Measurements from ENCODE around the gene DNER. TPM values are rescaled to one million over a fixed set of nuclear protein-coding genes. Genes with fewer than 3 reads are reported as not detected.
A peak's percentile ranks its signal among the peaks of the same experiment; 100 is the strongest.

Gene DNER
- total RNA-seq, 4 donors from 2014 or later, result 8.9 to 29.4 (median 19.5) TPM

DNA sequence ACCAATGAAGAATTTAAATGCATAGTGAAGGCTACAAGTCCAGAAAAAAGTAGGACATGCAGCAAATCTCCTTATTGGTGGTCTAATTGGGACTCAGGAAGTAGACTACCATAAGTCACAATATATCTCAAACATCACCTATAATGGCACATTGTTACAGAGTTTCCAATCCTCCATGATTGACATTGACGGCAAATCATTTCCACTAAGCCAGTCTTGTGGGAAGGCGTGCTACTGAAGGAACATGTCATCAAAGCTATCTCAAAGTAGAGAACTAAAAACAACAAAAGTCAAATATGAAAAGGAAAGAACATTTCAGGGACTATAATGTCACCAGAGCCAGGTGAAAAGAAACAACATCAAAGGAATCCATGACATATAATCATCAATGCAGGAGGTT is 276.9 kb downstream of the DNER start:
- 96% methylated on average over 2 of the region's 2 CpGs for WGBS
- Histone ChIP-seq H3K4me3 (no peak overlapping the region), H3K36me3 (no peaks in the 10 kb centered on the region), H3K4me1 (no peaks in the 10 kb centered on the region), H3K27me3 (no peaks in the 10 kb centered on the region), H3K27ac (no peak overlapping the region), H3K9me3 (no peaks in the 10 kb centered on the region)
- no peak for DNase-seq (ENCODE audit: low spot score in 2 of 2)
- no peak for TF ChIP-seq EP300 (IDR thresholded peaks at IDR 0.05)
- no peak for TF ChIP-seq POLR2A (IDR thresholded peaks at IDR 0.05)
- TF ChIP-seq CTCF (IDR thresholded peaks at IDR 0.05), result no peak

DNA sequence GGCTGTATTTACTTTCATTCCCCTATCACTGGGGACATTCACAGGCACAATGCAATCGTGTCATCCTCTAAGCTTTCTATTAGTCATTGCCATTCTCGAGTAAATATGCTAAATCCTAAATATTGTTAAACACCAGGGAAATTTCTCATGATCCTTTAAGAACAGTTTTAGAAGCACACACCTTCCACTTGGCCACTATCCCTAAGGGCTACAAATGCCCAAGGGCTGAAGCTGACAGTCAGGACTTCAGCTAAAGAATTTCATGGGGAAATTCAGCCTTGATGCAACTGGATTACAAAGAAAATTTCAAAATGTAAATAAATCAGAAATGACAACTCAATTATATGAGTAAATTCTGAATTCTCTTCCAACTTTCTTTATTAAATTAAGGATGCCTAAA is 280.2 kb downstream of the DNER start:
- WGBS, result 58% methylated on average over 2 of the region's 2 CpGs
- peaks cover 4% of the 10 kb centered on the region for H3K4me1 ChIP-seq
- H3K4me3 ChIP-seq, result no peak overlapping the region
- H3K27ac ChIP-seq, result no peak overlapping the region
- no peaks in the 10 kb centered on the region for H3K27me3 ChIP-seq
- no peak for TF ChIP-seq POLR2A (IDR thresholded peaks at IDR 0.05)
- no peak for TF ChIP-seq EP300 (IDR thresholded peaks at IDR 0.05)
- no peak for TF ChIP-seq POLR2AphosphoS5 (IDR thresholded peaks at IDR 0.05)
- no peak for TF ChIP-seq CTCF (IDR thresholded peaks at IDR 0.05)
- no peaks in the 10 kb centered on the region for H3K36me3 ChIP-seq
- H3K9me3 ChIP-seq, result no peaks in the 10 kb centered on the region
- no peak for DNase-seq (ENCODE audit: low spot score in 2 of 2)

DNA sequence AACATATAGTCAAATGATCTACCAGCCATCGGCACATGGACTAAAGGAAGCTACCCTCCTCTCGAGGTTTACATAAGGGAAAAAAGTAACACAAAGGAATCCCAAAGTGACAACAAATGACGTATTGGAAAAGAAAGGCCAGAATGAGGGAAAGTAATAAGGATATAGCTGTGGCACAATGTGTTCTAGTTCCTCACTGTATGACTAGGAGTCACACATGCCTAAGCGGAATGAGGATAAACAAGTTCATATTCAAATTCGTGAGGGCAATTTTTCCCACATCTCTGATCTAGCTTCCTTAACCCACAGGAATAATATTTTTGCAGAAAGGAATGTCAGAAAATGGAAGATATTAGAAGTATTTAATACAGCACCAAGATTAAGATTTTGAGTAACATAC is 281.0 kb downstream of the DNER start:
- no peak for DNase-seq (ENCODE audit: low spot score in 2 of 2)
- Histone ChIP-seq H3K4me1 (peaks cover 4% of the 10 kb centered on the region), H3K36me3 (no peaks in the 10 kb centered on the region), H3K27ac (no peak overlapping the region), H3K27me3 (no peaks in the 10 kb centered on the region), H3K9me3 (no peaks in the 10 kb centered on the region), H3K4me3 (no peak overlapping the region)
- TF ChIP-seq CTCF (IDR thresholded peaks at IDR 0.05) (no peak), EP300 (IDR thresholded peaks at IDR 0.05) (no peak), POLR2A (IDR thresholded peaks at IDR 0.05) (no peak), POLR2AphosphoS5 (IDR thresholded peaks at IDR 0.05) (no peak)
- 79% methylated on average over 5 of the region's 5 CpGs for WGBS

GRCh38 chr2:229431327-229431954 is 282.9 kb downstream of the DNER start:
- 37% methylated on average over 2 of the region's 2 CpGs for WGBS
- H3K36me3 ChIP-seq, result no peaks in the 10 kb centered on the region
- TF ChIP-seq POLR2AphosphoS5 (IDR thresholded peaks at IDR 0.05) (no peak), CTCF (IDR thresholded peaks at IDR 0.05) (peak in 1 of 2 donors; percentile 45)
- H3K4me3 ChIP-seq, result no peak overlapping the region
- H3K27ac ChIP-seq, result no peak overlapping the region
- H3K4me1 ChIP-seq, result peaks cover 4% of the 10 kb centered on the region
- DNase-seq (ENCODE audit: low spot score in 2 of 2), result no peak
- no peaks in the 10 kb centered on the region for H3K27me3 ChIP-seq
- no peaks in the 10 kb centered on the region for H3K9me3 ChIP-seq

- no peaks in the 10 kb centered on the region for H3K36me3 ChIP-seq
- 43% methylated on average over 5 of the region's 5 CpGs for WGBS
- H3K9me3 ChIP-seq, result no peaks in the 10 kb centered on the region
- no peak for DNase-seq (ENCODE audit: low spot score in 2 of 2)
- peaks cover 4% of the 10 kb centered on the region for H3K4me1 ChIP-seq
- H3K4me3 ChIP-seq, result no peak overlapping the region
- no peaks in the 10 kb centered on the region for H3K27me3 ChIP-seq
- no peak for TF ChIP-seq POLR2AphosphoS5 (IDR thresholded peaks at IDR 0.05)
- TF ChIP-seq POLR2A (IDR thresholded peaks at IDR 0.05), result no peak
- no peak for TF ChIP-seq EP300 (IDR thresholded peaks at IDR 0.05)
- TF ChIP-seq CTCF (IDR thresholded peaks at IDR 0.05), result no peak
- H3K27ac ChIP-seq, result no peak overlapping the region
Observed at GRCh38 chr2:229429589-229429988, 284.8 kb downstream of the DNER start.
